HL-60 (cell line): ENCODE results near the gene NUP93.

Experiments
- DNase-seq, 2 experiments: peaks; one replicate each; pipeline ENCODE4 v3.0.0-alpha.2; 2010 to 2020; ENCODE audit warnings: low read depth in 1 of 2, low spot score in 1 of 2
- H3K27ac ChIP-seq: fragments of 250-450 bp; sonication (Bioruptor Pico); replicated peaks from 2 replicates; pipeline ENCODE4 v1.5.1; 2020; ENCODE audit warnings: mild to moderate bottlenecking, moderate library complexity
- H3K27me3 ChIP-seq: fragments of 250-450 bp; sonication (Bioruptor Pico); 2 replicates; pipeline ENCODE4 v1.5.1; 2021; ENCODE audit warnings: mild to moderate bottlenecking, moderate library complexity; ENCODE audit not compliant: insufficient read depth, poor library complexity, severe bottlenecking
- H3K4me3 ChIP-seq: replicated peaks from 2 replicates; pipeline ENCODE4 v1.5.1; 2011; ENCODE audit warnings: mild to moderate bottlenecking, control low read depth, low read length; ENCODE audit not compliant: insufficient read depth
- GABPA ChIP-seq: IDR thresholded peaks from 2 replicates; pipeline ENCODE4 v1.6.1; 2012; ENCODE audit warnings: low read depth
- POLR2AphosphoS5 ChIP-seq: IDR thresholded peaks from 2 replicates; pipeline ENCODE4 v1.6.1; 2012; ENCODE audit warnings: low read depth
- REST ChIP-seq: IDR thresholded peaks from 2 replicates; pipeline ENCODE4 v1.6.1; 2012; ENCODE audit warnings: low read depth; ENCODE audit not compliant: insufficient replicate concordance
- SPI1 ChIP-seq: IDR thresholded peaks from 2 replicates; pipeline ENCODE4 v1.6.1; 2012; ENCODE audit warnings: low read depth, mild to moderate bottlenecking, borderline replicate concordance
- TF ChIP-seq, protein P1 (sequence below): IDR thresholded peaks from one replicate; pipeline ENCODE4 v1.5.1; 2011; ENCODE audit warnings: low read length, control low read depth, inconsistent platforms; ENCODE audit not compliant: insufficient read depth

Gene NUP93

DNA sequence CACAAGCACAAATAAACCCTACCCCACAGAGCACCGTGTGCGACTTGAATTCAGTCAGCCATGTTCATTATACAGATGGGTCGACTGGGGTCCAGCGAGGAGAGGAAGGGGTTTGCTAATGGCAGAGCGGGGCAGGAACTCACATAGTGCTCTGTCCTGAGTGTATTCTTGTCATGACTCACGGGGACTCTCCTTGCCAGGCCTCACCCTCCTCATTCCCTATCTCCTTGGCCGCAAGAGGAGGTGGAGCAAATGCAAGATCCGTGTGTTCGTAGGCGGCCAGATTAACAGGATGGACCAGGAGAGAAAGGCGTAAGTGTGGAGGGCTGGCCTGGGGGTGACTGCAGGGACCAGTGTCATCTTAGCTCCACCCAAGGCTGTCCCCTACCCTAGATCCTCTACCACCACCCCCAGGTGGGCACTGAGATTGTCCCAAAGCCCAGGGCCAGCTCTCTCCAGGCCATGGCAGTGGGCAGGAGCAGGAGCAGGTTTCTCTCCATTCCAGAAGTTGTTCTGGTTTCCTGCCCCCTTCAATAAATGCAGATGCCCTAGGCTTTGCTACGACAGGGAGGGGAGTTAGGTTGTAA, 164.5 kb downstream of the NUP93 start:
- Histone ChIP-seq H3K4me3 (no peak overlapping the region), H3K27me3 (no peaks in the 10 kb centered on the region), H3K27ac (no peak overlapping the region)
- DNase-seq = no peak
- TF ChIP-seq POLR2AphosphoS5 = no peak
- no peak for TF ChIP-seq SPI1
- no peak for TF ChIP-seq GABPA
- TF ChIP-seq REST = no peak
- TF ChIP-seq, protein P1, sequence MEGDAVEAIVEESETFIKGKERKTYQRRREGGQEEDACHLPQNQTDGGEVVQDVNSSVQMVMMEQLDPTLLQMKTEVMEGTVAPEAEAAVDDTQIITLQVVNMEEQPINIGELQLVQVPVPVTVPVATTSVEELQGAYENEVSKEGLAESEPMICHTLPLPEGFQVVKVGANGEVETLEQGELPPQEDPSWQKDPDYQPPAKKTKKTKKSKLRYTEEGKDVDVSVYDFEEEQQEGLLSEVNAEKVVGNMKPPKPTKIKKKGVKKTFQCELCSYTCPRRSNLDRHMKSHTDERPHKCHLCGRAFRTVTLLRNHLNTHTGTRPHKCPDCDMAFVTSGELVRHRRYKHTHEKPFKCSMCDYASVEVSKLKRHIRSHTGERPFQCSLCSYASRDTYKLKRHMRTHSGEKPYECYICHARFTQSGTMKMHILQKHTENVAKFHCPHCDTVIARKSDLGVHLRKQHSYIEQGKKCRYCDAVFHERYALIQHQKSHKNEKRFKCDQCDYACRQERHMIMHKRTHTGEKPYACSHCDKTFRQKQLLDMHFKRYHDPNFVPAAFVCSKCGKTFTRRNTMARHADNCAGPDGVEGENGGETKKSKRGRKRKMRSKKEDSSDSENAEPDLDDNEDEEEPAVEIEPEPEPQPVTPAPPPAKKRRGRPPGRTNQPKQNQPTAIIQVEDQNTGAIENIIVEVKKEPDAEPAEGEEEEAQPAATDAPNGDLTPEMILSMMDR = no peak

DNA sequence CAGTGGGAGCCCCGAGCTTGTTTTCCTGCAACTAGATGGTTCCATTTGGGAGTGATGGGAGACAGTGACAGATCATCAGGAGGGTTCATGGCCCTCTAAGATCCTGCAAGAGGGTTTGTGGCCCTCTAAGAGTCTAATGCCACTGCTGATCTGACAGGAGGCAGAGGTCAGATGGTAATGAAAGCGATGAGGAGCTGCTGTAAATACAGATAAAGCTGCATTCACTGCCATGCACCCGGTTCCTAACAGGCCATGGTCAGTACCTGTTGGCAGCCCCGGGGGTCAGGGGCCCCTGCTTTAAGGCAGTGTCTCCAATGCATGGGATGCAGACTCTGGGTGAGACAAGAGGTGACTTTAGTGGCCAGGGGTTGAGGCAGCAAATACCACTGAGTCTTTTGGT, 165.9 kb downstream of the NUP93 start:
- H3K27me3 ChIP-seq = no peaks in the 10 kb centered on the region
- H3K27ac ChIP-seq = no peak overlapping the region
- TF ChIP-seq, protein P1 = no peak
- TF ChIP-seq REST (no peak), GABPA (no peak), SPI1 (no peak), POLR2AphosphoS5 (no peak)
- DNase-seq = no peak
- H3K4me3 ChIP-seq = no peak overlapping the region

- no peaks in the 10 kb centered on the region for H3K27me3 ChIP-seq
- TF ChIP-seq GABPA (no peak), POLR2AphosphoS5 (no peak), REST (no peak), SPI1 (no peak)
- TF ChIP-seq, protein P1 = no peak
- no peak for DNase-seq
Observed at GRCh38 chr16:56896244-56896643, 166.3 kb downstream of the NUP93 start.

More at GRCh38 chr16:56896244-56896643, 166.3 kb downstream of the NUP93 start:
- Histone ChIP-seq H3K27ac (no peak overlapping the region), H3K4me3 (no peak overlapping the region)
